NOMO-1 (cell line): ENCODE results near the gene UQCC5.

ENCODE experiments used
- DNase-seq, 2 experiments: peaks; one replicate each; lab custom pipeline; 2025; ENCODE audit not compliant: unreplicated experiment in 2 of 2; lab: John Stamatoyannopoulos, UW

UQCC5 gene

DNA sequence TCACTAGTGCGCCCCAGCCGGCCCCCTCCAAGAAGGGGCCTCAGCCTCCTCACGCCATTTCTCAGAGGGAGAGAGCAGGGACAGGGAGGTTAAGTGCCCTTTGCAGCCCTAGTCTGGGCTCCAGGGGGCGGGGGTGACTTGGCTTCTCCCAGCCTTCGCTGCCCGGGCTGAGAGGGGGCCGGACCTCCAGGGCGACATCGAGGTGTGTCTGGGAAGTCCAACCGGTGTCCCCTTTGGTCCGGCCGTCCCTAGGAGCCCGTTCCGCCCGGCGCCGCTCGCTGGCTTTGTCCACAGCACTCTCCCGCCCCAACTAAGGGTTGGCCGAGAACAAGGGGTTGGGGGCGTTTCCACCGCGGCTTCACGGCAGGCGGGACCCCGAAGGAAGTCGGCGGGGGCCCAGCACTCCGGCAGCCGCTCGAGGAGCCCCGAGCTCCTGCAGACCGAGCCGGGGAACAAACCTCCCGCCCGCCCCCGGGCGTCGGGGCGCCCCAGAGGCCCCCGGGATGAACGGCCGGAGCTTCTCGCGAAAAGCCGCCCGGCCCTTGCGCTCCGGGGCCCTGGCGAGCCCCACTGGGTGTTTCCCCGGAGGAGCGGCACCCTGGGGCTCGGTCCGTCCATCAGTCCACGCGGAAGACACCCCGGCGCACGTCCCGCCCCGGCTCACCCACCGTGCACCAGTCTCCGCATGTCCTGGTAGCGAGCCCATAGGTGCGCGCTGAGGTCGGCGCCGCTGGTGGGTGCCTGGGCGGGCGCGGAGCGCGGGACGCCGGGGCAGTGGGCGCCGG, 3.4 kb upstream of the UQCC5 start:
- peak in 1 of 2 experiments; percentile 2 for DNase-seq

DNA sequence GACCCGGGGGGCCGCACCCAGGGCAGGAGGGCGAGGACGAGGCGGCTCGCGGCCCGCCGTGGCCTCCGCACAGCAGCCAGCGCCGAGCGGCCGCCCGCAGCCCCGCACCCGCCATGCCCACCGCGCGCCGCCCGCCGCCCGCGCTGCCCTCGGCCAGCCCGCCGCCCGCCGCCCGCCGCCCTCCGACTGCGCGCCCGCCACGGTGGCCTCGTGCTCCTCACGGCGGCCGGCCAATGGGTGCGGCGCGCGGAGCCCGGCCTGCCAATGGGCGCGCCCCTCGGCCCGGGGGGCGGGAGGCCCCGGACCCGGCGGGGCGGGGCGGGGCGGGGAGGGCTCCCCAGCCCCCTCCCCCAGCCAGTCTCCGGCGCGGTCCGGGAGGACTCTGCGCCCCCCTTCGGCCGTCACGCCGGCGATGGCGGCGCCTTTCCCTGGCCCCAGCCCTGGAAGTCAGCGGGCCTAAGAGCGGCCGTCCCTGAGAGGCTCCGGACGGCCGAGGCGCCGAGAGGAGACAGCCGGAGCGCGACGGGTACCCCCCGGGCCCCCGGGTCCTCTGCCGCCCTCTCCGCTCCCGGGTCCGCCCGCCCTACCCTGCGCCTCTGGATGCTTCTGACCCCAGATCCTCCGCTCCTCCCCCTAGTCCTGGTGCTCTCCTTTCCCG, 2.7 kb upstream of the UQCC5 start, which contains the start of gene NT5DC2:
Gene NT5DC2, minus strand, starts transcription at position 235 of the 658 bp plus-strand sequence. Its CDS starts 120 bp downstream, at position 115.
- peak; percentile 61 to 83 for DNase-seq

DNA sequence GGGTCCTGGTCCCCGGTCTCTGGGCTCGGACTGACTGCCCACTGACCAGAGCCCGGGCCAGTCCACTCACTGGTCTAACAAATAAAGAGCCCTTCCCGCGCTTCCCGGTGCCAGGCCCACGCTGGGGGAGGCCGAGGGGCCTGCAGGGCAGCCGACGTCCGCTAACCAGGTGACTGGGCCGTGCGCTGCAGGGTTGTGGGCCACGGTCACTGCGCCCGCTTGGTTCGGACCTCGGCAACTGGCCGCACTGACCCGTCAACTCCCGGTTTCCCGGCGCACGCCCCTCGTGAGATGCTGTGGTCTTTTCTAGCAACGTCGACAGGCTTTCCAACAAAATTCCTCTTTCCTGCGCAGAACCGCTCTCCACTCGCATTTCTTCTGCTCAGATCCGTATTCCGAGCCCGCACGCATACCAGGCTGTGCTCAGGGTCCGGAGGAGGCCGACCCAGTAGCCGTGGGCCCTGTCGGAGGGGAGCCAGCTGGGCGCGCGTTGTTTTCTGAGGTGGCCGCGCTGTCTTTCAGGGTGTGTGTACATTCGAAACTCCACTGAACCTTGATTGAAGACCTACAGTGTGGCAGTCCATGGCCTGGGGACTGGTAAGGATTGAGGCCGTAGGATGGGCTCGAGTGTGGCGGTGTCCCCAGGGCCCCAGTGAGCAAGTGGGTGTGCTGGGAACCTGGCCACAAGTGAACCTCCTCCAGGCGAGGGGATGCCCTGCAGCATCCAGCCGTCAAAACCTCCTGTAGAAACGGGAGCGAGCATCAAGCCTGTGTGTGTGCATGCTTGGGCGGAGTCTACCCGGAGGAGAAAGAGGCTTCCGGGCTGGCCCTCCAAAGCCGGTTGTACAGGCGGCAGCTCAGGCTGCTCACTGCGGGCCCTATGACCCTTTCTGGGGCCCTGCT, 1.9 kb upstream of the UQCC5 start:
- no peak for DNase-seq

DNA sequence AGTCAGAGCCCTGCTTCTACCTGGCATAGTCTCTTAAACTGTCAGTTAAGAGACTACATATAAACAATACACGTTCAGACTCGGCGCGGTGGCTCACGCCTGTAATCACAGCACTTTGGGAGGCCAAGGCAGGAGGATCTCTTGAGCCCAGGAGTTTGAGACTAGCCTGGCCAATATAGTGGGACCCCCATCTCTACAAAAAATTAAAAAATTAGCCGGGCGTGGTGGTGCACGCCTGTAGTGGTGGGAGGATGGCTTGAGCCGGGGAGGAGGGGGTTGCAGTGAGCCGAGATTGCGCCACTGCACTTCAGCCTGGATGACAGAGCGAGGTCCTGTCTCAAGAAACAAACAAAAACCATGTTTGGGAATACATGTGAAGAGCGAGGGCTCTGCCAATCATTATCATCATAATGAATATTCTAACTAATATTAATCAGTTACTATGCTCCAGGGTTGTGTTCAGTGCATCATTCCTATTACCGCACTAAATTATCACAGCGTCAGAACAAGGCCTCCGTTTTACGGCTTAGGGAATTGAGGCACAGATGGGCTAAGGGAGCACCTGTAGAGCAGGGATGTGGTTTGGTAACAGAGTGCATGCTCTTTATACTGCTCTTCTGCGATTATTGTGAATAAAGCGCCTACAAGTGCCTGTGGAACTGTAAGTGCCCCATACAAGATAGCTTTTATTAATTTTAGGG, 844 bp upstream of the UQCC5 start:
- DNase-seq = no peak

- no peak for DNase-seq
Observed at GRCh38 chr3:52536112-52536368, 365 bp upstream of the UQCC5 start.

- peak in 1 of 2 experiments; percentile 42 for DNase-seq
Observed at GRCh38 chr3:52537165-52537620, 788 bp downstream of the UQCC5 start.

DNA sequence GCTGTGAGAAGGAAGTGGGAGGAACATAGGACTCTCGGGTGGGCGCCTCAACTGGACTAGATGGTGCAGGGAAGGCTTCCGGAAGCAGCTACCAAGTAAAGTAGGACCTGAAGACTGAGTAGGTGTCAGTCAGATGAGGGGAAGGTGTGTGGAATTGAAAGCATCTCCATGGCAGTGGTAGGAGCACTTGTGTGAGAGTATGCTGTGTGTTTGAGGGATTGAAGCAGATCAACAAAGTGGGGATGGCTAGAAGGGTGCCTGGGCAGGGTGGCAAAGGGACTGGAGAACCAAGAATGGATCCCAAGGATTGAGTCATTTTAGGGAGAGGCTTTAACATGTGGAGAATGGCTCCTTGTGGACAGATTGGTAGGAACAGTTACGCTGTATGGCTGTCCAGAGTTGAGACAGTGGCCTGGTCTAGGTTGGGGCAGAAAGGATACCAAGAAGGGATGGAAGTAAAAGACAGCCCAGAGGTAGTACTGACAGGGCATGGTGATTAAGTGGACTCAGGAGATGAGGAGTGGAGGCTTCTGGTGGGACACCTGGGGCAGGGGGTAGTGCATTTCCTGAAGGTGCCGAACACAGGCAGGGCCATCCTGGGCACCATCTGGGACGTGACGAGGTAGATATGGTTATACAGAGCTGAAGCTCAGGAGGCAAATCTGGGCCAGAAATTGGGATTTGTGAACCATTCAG, 1.5 kb downstream of the UQCC5 start:
- no peak for DNase-seq

GRCh38 chr3:52539010-52539653, 2.7 kb downstream of the UQCC5 start:
- DNase-seq = peak in 1 of 2 experiments; percentile 25

GRCh38 chr3:52541050-52541449, 4.6 kb downstream of the UQCC5 start:
- no peak for DNase-seq

DNA sequence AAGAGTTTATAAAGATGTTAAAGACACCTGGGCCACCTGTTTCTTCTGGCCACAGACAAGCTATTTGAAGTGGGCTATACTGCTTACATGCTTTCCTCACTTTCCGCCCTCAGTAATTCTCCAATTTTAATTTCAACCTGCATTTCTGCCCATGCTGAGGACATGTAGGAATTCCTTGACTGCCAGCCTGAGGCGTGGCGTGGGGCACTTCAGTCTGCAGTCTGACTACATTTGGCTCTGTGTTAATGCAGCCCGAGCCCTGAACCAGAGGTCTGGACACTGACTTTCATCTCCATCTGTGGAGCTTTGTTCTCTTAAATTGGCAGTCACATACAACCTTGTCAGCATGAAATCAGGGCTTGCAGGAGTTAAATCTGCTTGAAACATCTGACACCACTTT, 8.5 kb downstream of the UQCC5 start:
- DNase-seq = no peak

GRCh38 chr3:52546111-52546901, 9.9 kb downstream of the UQCC5 start:
- no peak for DNase-seq

- no peak for DNase-seq
Observed at GRCh38 chr3:52547143-52547542, 10.7 kb downstream of the UQCC5 start.

GRCh38 chr3:52551118-52551517, 14.7 kb downstream of the UQCC5 start:
- no peak for DNase-seq

- no peak for DNase-seq
Observed at GRCh38 chr3:52552089-52552488, 15.7 kb downstream of the UQCC5 start.

- no peak for DNase-seq
Observed at GRCh38 chr3:52554026-52554755, 17.8 kb downstream of the UQCC5 start.

- no peak for DNase-seq
Observed at GRCh38 chr3:52555056-52555455, 18.7 kb downstream of the UQCC5 start.

DNA sequence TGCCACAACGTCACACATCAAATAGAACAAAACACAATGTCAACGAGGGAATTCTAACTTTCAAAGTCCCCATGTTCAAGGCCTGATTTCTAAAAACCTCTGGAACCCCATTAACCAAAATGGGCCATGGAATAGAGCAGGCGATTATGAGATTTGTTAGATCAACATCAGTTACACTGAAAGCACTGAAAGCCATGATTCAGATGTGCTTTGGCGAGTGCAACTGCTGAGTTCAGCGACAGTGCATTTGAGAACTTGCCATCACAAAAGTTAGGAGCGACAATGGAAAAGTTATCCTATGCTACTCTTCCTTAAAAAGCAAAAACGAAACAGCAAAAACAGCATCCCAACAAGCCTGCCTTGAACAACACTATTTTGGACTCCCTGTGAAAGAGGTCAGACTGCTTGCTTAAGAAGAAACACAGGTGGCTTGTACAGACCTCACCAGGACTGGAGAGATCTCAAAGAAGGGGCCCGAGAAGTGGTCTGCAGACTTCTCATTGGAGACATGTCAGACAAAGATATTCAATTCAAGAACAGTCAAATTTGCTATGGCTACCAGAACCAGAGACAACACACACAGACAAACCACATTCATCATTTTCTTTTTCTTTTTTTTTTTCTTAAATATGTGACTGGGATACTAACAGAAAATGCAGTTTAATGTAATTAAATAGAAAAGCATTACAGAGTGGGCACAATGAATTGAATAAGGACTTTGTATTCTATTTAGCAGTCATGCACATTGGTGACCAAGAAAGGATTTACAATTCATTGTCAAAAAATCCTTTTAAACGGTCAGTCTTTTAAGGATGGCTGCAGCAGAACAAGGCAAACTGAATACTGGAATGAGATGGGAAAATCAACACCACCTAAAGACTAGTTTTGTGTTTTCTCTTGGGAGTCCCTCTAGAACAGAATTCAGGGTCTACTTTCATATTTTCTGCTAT, 20.9 kb downstream of the UQCC5 start:
- no peak for DNase-seq
